8988T (cell line): ENCODE data around the gene KLHL6.

Source experiments
- DNase-seq: peaks from one replicate; pipeline ENCODE4 v3.0.0; 2011

KLHL6 gene

DNA sequence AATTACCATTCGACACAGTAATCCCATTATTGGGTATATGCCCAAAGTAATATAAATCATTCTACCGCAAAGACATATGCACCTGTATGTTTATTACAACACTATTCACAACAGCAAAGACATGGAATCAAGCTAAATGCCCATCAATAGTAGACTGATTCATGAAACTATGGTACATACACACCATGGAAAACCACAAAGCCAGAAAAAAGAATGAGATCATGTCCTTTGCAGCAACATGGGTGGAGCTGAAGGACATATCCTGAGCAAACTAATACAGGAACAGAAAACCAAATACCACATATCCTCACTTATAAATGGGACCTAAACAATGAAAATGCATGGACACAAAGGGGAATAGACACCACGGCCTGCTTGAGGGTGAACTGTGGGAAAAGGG is 116.0 kb downstream of the KLHL6 start:
- no peak for DNase-seq

DNA sequence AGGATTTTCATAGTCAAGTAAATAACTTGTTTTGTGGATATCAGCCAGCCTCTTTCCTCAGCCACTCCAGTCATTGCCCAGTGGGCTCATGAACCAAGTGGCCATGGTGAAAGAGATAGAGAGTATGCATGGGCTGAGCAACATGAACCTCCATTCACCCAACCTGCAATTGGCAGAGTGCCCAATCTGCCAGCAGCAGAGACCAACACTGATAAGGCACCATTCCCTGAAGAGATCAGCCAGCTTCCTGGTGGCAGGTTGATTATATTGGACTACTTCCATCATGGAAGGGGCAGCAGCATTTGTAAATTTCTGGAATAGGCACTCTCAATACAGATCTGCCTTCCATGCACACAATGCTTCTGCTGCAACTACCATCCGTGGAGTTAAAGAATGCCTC is 116.8 kb downstream of the KLHL6 start:
- DNase-seq: no peak

DNA sequence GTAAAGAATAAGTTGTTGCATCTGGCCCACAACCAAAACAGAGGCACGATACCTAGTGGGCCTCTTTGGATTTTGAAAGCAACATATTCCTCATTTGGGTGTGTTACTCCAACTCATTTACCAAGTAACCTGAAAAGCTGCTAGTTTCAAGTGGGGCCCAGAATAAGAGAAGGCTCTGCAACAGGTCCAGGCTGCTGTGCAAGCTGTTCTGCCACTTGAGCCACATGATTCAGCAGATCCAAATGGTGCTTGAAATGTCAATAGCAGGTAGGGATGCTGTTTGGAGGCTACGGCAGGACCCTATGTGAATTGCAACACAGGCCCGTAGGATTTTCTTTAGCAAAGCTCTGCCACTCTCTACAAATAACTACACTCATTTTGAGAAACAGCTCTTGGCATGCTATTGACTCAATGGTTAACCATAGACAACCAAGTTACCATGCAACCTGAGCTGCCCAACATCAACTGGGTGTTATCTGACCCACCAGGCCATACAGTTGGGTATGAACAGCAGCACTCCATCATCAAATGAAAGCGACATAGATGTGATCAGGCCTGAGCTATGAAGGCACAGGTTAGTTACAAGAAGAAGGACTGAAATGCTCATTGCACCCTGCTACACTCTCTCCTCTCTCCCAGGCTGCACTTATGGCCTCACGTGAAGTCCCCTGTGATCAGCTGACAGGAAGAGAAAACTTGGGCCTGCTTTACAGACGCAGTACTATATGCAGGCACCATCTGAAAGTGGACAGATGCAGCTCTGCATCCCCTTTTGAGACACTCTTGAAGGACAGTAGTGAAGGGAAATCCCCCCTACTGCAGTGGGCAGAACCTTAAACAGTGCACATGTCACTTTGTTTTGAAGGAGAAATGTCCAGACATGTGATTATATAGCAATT is 117.6 kb downstream of the KLHL6 start:
- no peak for DNase-seq
